GM15510 (cell line): ENCODE data around the gene GALNTL6.

ENCODE experiments used
- POLR2A ChIP-seq: IDR thresholded peaks from 3 replicates; pipeline ENCODE4 v1.6.1; 2011; ENCODE audit warnings: borderline replicate concordance; ENCODE audit not compliant: insufficient read length; ENCODE audit errors: extremely low read depth

GALNTL6 gene

GRCh38 chr4:172253409-172253808 is 440.2 kb downstream of the GALNTL6 start:
- TF ChIP-seq POLR2A = no peak

- no peak for TF ChIP-seq POLR2A
Measured at GRCh38 chr4:172256820-172257219, 443.6 kb downstream of the GALNTL6 start.

- no peak for TF ChIP-seq POLR2A
Measured at GRCh38 chr4:172270397-172270796, 457.2 kb downstream of the GALNTL6 start.

- no peak for TF ChIP-seq POLR2A
Measured at GRCh38 chr4:172287117-172287516, 473.9 kb downstream of the GALNTL6 start.

GRCh38 chr4:172305698-172306097 is 492.5 kb downstream of the GALNTL6 start:
- TF ChIP-seq POLR2A = no peak

- TF ChIP-seq POLR2A = no peak
Measured at GRCh38 chr4:172308078-172308477, 494.9 kb downstream of the GALNTL6 start.

- TF ChIP-seq POLR2A = no peak
Measured at GRCh38 chr4:172311682-172312081, 498.5 kb downstream of the GALNTL6 start.

- TF ChIP-seq POLR2A = no peak
Measured at GRCh38 chr4:172323288-172323687, 510.1 kb downstream of the GALNTL6 start.

GRCh38 chr4:172344308-172344938 is 531.2 kb downstream of the GALNTL6 start:
- no peak for TF ChIP-seq POLR2A

- TF ChIP-seq POLR2A = no peak
Measured at GRCh38 chr4:172348426-172348825, 535.2 kb downstream of the GALNTL6 start.

GRCh38 chr4:172352356-172352755 is 539.2 kb downstream of the GALNTL6 start:
- no peak for TF ChIP-seq POLR2A

GRCh38 chr4:172356016-172356415 is 542.8 kb downstream of the GALNTL6 start:
- no peak for TF ChIP-seq POLR2A

- no peak for TF ChIP-seq POLR2A
Measured at GRCh38 chr4:172357006-172357540, 543.9 kb downstream of the GALNTL6 start.

- TF ChIP-seq POLR2A = no peak
Measured at GRCh38 chr4:172362569-172362968, 549.4 kb downstream of the GALNTL6 start.

- TF ChIP-seq POLR2A = no peak
Measured at GRCh38 chr4:172369471-172369959, 556.3 kb downstream of the GALNTL6 start.

- no peak for TF ChIP-seq POLR2A
Measured at GRCh38 chr4:172377486-172378140, 564.4 kb downstream of the GALNTL6 start.
